Erythroblast (primary cell): ENCODE results near the gene CCL17.

Source experiments
- DNase-seq, 2 experiments: peaks; one replicate each; lab custom pipeline; 2025; lab: John Stamatoyannopoulos, UW
- GATA1 ChIP-seq: IDR thresholded peaks from 2 replicates; pipeline ENCODE4 v1.6.1; 2011; ENCODE audit warnings: low read depth, mild to moderate bottlenecking, control low read depth, low read length, moderate library complexity
- POLR2A ChIP-seq: IDR thresholded peaks from 2 replicates; pipeline ENCODE4 v1.6.1; 2011; ENCODE audit warnings: mild to moderate bottlenecking, low read length

Gene CCL17

DNA sequence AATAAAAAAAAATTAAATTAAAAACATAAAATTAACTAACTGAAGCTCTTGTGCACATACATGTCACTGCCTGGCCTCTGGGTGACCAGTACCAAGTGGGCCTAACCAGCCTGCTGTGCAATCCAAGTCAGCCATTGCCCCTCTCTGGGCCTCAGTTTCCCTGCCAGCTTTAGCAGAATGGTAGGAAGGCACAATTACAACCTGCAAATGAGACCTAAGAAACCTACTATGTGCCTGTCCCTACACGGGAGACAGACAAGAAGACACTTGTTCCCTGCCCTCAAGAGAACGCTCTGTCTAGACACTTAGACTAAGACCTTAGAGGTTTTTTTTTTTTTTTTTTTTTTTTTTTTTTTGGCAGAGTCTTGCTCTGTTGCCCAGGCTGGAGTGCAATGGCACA, 40.9 kb downstream of the CCL17 start:
- DNase-seq = no peak
- TF ChIP-seq POLR2A = no peak

DNA sequence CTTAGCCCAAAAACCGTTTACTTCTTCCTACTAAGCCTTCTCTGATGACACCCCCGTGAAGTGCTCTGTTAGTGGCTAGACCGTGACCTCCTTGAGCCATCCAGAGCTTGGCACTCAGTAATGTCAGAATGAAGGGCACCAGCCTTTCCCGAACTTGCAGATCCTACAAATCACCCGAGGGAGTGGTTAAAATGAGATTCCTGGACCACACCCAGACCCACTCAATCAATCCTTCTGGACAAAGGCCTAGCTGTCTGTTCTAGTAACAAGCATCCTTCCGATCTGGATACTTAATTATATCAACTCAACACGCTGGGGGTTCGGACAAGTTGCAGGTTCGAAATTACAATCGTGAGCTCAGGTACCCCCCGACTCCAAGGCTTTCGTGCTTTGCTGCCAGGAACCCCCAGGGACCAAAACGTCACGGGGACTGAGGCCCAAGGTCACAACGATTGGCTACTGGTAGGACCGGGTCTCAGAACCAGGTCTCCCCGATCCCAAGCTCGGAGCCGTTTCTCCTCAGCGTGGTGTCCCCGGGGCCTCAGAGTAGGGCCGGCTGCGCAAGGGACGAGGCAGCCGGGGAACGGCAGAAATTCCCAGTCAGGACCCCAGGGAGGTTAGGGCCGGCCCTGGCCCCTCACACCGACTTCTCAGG, 42.1 kb downstream of the CCL17 start:
- DNase-seq = peak; percentile 62 to 72
- TF ChIP-seq POLR2A = no peak
- TF ChIP-seq GATA1 = no peak

DNA sequence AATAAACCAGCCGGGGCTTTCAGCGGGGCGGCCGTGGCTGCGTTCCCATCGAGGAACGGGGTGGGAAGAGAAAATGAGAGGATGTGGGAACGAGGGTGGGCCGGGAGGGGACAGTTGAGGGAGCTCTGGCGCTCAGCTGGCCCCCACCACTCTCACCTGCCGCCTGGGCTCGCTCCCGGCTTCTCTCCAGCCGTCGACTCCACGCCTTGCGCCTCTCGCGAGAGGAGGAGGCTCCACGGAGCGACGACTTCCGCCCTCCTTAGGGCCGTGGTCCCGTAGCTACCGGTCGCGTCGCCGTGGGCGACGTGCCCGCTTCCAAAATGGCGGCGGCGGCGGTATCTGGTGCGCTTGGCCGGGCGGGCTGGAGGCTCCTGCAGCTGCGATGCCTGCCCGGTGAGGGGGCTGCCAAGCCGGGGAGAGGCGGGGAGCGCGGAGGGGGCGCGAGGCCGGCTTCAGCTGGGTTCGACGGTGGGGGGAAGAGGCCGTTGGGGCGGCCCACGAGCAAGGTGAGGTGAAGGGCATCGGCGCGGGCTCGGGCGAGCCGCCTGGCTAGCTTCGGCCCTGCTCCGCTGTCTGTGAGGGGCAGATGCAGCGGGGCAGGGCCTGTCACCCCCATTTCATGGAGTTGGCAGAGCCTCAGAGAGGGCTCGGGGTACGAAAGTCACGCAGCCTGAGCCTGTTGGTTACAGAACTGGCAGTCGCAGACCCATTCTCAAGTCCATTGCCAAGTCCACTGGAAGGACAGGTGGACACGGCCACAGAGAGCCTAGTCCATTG, 42.8 kb downstream of the CCL17 start, which contains the start of the genes CIAPIN1 and COQ9:
Gene CIAPIN1 (minus strand): TSS at position 200 of the 777 bp plus-strand sequence. CDS start 6,457 bp downstream, outside the sequence.
Gene COQ9 (plus strand): TSS at position 294 of the 777 bp plus-strand sequence. CDS start 27 bp downstream, at position 321.
- DNase-seq = peak; percentile 94 to 96
- TF ChIP-seq GATA1 (no peak), POLR2A (peak; percentile 86)

DNA sequence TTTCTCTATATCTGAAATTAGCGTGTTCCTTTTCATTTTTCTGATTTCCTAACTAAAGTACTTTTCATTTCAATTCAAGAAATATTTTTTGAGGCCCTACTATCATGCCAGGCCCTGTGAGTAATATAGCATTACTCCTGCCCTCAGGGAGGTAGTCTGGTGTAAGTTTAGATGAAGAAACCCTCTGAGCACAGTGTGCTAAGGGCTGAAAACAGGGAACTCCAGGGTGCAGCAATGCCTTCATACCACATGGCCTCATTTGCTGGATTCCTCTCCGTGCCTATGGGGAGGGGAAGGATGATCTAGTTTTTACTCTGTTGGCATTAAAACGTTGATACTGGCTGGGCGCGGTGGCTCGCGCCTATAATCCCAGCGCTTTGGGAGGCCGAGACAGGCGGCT, 47.5 kb downstream of the CCL17 start:
- TF ChIP-seq POLR2A = no peak
- no peak for TF ChIP-seq GATA1

DNA sequence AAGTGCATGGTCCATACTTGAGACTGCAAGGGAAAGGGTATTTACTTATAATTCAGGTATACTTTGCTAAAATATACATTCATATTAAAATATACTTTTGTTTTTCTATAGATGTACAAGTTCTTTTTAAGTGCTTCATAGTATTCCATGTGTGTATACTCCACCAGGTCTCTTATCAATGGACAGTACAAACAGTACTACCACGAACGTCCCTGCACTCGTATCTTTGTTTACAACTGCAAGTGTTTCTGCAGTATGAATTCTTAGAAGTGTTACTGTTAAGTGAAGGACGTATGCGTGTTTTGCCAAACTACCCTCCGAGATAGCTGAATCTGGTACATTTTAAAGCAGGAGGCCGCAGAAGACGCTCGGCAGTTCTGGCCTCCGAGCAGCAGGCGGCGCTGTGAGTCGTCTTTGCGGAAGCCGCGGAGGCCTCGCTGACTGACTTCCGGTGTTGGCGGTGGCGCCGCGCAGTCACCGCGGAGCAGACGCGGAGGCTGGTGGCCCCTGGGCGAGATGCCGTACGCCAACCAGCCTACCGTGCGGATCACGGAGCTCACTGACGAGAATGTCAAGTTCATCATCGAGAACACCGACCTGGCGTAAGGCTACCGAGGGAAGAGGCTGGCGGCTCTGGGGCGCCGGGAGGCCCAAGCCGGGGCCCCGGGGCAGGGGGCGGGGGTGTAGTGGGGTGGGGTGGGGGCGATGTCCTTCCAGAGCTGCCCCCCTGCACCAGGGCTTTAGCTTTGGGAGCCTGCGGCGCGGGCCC, 57.8 kb downstream of the CCL17 start, which contains the start of gene POLR2C:
Gene POLR2C (plus strand): TSS at position 471 of the 769 bp plus-strand sequence. CDS start 46 bp downstream, at position 517.
- no peak for TF ChIP-seq GATA1
- TF ChIP-seq POLR2A = peak; percentile 93
- peak; percentile 93 to 95 for DNase-seq

More for the DNA sequence above, 47.5 kb downstream of the CCL17 start:
- no peak for DNase-seq

DNA sequence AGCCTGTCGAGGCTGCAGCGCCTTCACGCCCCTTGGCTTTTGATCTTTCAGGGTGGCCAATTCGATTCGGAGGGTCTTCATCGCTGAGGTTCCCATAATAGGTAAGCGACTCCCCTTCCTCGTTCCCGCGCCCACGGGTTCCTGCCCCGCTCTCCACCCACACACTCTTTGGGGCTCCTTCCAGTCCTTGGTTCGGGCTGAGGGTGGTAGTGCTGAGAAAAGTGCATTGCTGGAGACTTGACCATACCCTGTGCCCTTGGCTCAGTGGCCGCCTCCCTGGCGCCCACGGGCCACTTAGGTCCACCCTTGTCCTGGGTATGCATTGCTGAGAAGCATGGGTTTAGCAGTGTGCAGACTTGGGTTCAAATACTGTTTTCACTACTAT, 58.4 kb downstream of the CCL17 start:
- peak in 1 of 2 experiments; percentile 61 for DNase-seq
- TF ChIP-seq POLR2A = no peak
- no peak for TF ChIP-seq GATA1

DNA sequence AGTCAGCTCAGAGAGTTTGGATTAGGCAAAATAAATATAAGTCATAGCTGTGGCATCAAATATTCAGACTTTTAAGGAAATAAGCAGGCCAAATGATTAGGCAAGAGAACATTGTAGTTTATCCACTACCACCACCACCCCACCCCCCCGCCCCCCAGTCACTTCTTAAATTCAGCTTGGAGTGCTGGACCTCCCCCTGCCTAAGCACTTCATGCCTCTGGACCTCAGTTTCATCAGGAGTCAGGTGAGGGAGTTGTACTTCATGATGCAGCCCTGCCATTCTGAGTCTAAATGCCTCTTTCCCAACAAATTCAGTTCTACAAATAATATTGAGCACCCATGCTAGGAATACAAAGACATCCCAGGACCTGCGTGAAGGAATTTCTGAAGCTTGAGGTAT, 60.0 kb downstream of the CCL17 start:
- DNase-seq = no peak
- TF ChIP-seq POLR2A (no peak), GATA1 (no peak)
